ENCODE data around the gene SPACDR. TPM values are rescaled to one million over a fixed set of nuclear protein-coding genes. Genes with fewer than 3 reads are reported as not detected.
A peak's percentile ranks its signal among the peaks of the same experiment; 100 is the strongest.

Gene SPACDR
- total RNA-seq, 1 donor from 2014 or later, result 2.5 TPM

GRCh38 chr7:100483722-100484672 is 19.9 kb upstream of the SPACDR start, which contains the start of gene NYAP1:
NYAP1 (plus strand) TSS chr7:100483927; CDS start chr7:100485312, 1,385 bp downstream.
- Mint-ChIP-seq H3K4me3 (ENCODE audit: unreplicated experiment) (peak within 1 kb of the TSS; percentile 90), H3K36me3 (ENCODE audit: low read depth, unreplicated experiment) (peaks cover 2% of the 10 kb centered on the region), H3K27me3 (ENCODE audit: low read depth, unreplicated experiment) (no peaks in the 10 kb centered on the region), H3K4me1 (ENCODE audit: low read depth, unreplicated experiment) (peaks cover 8% of the 10 kb centered on the region), H3K27ac (ENCODE audit: unreplicated experiment) (peak within 1 kb of the TSS; percentile 14), H3K9me3 (ENCODE audit: unreplicated experiment) (no peaks in the 10 kb centered on the region)
- no peak for TF ChIP-seq EZH2 (IDR thresholded peaks at IDR 0.05; ENCODE audit: insufficient read depth, low read length)
- TF ChIP-seq, protein P1, sequence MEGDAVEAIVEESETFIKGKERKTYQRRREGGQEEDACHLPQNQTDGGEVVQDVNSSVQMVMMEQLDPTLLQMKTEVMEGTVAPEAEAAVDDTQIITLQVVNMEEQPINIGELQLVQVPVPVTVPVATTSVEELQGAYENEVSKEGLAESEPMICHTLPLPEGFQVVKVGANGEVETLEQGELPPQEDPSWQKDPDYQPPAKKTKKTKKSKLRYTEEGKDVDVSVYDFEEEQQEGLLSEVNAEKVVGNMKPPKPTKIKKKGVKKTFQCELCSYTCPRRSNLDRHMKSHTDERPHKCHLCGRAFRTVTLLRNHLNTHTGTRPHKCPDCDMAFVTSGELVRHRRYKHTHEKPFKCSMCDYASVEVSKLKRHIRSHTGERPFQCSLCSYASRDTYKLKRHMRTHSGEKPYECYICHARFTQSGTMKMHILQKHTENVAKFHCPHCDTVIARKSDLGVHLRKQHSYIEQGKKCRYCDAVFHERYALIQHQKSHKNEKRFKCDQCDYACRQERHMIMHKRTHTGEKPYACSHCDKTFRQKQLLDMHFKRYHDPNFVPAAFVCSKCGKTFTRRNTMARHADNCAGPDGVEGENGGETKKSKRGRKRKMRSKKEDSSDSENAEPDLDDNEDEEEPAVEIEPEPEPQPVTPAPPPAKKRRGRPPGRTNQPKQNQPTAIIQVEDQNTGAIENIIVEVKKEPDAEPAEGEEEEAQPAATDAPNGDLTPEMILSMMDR (IDR thresholded peaks at IDR 0.05; ENCODE audit: insufficient read depth, low read depth, low read length), result no peak
- H3K9ac ChIP-seq (ENCODE audit: low read length), result peak within 1 kb of the TSS; percentile 43
- peaks cover 10% of the 10 kb centered on the region for H3K4me1 ChIP-seq (ENCODE audit: insufficient read depth, low read length)
- peak within 1 kb of the TSS; percentile 52 for H3K4me3 ChIP-seq (ENCODE audit: insufficient read depth, low read depth, low read length)
- peaks cover 2% of the 10 kb centered on the region for H3K79me2 ChIP-seq (ENCODE audit: insufficient read depth, low read length)
- no peak within 1 kb of the TSS for H3K27ac ChIP-seq (ENCODE audit: low read depth, low read length)
- no peaks in the 10 kb centered on the region for H3K9me3 ChIP-seq (ENCODE audit: insufficient read depth, low read depth, low read length)
- no peak for DNase-seq (ENCODE audit: low read depth)
- no peaks in the 10 kb centered on the region for H3K36me3 ChIP-seq (ENCODE audit: insufficient read depth, low read length)
- no peaks in the 10 kb centered on the region for H4K20me1 ChIP-seq (ENCODE audit: insufficient read depth, low read length)
- H3K4me2 ChIP-seq (ENCODE audit: low read length), result peak within 1 kb of the TSS; percentile 87
- H3K27me3 ChIP-seq (ENCODE audit: insufficient read depth, low read length), result no peaks in the 10 kb centered on the region
- FAIRE-seq, result no peak
- peak within 1 kb of the TSS; percentile 73 for H2AFZ ChIP-seq (ENCODE audit: low read depth, low read length)

GRCh38 chr7:100483090-100483721 is 19.1 kb upstream of the SPACDR start:
- H3K27ac Mint-ChIP-seq (ENCODE audit: unreplicated experiment), result no peak overlapping the region
- Histone ChIP-seq H3K9me3 (ENCODE audit: insufficient read depth, low read depth, low read length) (no peaks in the 10 kb centered on the region), H3K4me3 (ENCODE audit: insufficient read depth, low read depth, low read length) (peak overlapping the region; percentile 48), H3K4me1 (ENCODE audit: insufficient read depth, low read length) (peaks cover 10% of the 10 kb centered on the region), H3K4me2 (ENCODE audit: low read length) (peak overlapping the region; percentile 87), H3K27ac (ENCODE audit: low read depth, low read length) (no peak overlapping the region), H3K9ac (ENCODE audit: low read length) (peak overlapping the region; percentile 43), H4K20me1 (ENCODE audit: insufficient read depth, low read length) (no peaks in the 10 kb centered on the region), H3K27me3 (ENCODE audit: insufficient read depth, low read length) (no peaks in the 10 kb centered on the region), H3K36me3 (ENCODE audit: insufficient read depth, low read length) (no peaks in the 10 kb centered on the region), H2AFZ (ENCODE audit: low read depth, low read length) (peak overlapping the region; percentile 73), H3K79me2 (ENCODE audit: insufficient read depth, low read length) (peaks cover 10% of the 10 kb centered on the region)
- no peaks in the 10 kb centered on the region for H3K36me3 Mint-ChIP-seq (ENCODE audit: low read depth, unreplicated experiment)
- H3K4me3 Mint-ChIP-seq (ENCODE audit: unreplicated experiment), result peak overlapping the region; percentile 90
- H3K9me3 Mint-ChIP-seq (ENCODE audit: unreplicated experiment), result no peaks in the 10 kb centered on the region
- TF ChIP-seq, protein P1 (IDR thresholded peaks at IDR 0.05; ENCODE audit: insufficient read depth, low read depth, low read length), result peak; percentile 40
- no peak for TF ChIP-seq EZH2 (IDR thresholded peaks at IDR 0.05; ENCODE audit: insufficient read depth, low read length)
- DNase-seq (ENCODE audit: low read depth) (no peak), FAIRE-seq (no peak)
- no peaks in the 10 kb centered on the region for H3K27me3 Mint-ChIP-seq (ENCODE audit: low read depth, unreplicated experiment)
- peaks cover 8% of the 10 kb centered on the region for H3K4me1 Mint-ChIP-seq (ENCODE audit: low read depth, unreplicated experiment)
